Stimulated activated CD8-positive, alpha-beta memory T cell treated with anti-CD3 and anti-CD28 coated beads, Interleukin-2, amount 100 ng/mL, for 48 hours (primary cell): Measurements from ENCODE around the gene UBAC1.

ENCODE experiments used
- DNase-seq, 2 donors: peaks; one replicate each; pipeline ENCODE4 v3.0.0-alpha.2; 2020; ENCODE audit warnings: low read depth in 2 of 2

UBAC1 gene

DNA sequence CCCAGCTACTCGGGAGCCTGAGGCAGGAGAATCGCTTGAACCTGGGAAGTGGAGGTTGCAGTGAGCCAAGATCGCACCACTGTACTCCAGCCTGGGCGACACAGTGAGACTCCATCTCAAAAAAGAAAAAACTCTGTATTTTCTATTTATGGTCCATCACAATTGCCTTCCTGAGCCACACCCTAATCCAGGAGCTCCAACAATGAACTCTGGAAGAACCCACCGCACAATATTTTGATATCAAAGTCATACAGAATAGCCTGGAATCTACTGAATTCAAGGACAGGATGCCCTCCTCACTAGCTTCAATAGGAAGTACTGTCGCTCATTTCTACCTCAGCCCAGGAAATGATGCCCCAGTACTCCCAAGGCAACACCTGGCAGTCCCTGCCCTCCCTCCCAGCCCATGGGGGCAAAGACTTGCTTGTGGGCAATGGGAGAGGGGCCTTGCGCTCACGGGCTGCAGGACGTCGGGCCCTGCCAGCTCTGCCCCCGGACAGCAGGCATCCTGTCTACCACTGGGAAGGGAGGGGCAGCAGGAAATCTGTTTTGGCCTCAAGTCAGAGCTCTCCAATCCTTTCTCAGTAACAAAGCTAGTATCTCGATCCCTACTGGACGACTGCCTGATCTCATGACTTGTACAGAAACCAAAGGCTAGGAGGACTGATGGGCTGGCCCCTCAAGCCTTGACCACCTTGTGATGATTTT, 19.7 kb downstream of the UBAC1 start:
- no peak for DNase-seq

DNA sequence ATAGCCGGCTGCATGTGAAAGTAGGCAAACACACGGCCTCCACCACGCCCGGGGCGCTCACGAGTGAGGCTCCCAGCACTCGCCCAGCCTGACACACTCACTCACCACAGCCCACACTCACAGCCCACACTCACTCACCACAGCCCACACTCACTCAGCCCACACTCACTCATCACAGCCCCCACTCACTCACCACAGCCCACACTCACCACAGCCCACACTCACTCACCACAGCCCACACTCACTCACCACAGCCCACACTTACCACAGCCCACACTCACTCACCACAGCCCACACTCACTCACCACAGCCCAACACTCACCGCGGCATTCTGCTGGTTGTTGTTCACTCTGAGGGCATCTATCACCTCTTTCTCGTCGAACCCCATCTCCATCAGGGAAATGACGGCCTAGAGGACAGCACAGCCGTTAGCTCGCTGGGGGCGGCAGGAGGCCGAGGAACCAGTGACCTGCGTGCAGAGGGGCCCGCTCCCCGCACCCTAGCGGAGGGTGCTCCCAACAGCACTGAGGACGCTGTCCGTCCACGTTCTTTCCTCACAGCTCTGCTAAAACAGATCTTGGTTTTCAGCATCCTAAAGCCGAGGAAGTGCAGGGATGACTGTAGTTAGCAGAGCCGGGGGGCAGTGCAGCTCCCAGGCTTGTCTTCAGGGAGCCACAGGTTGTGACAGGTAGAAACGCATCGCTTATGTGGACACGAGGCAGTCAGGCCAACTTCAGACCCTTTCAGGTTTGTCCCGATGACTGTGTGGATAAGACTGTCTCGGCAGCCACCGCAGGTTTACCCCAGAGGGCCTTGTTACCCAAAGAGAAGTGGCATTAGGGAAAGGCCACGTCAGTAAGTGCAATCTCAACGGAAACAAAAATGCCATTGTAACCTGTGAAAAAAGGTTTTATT, 21.6 kb downstream of the UBAC1 start:
- DNase-seq, result peak; percentile 37 to 58

DNA sequence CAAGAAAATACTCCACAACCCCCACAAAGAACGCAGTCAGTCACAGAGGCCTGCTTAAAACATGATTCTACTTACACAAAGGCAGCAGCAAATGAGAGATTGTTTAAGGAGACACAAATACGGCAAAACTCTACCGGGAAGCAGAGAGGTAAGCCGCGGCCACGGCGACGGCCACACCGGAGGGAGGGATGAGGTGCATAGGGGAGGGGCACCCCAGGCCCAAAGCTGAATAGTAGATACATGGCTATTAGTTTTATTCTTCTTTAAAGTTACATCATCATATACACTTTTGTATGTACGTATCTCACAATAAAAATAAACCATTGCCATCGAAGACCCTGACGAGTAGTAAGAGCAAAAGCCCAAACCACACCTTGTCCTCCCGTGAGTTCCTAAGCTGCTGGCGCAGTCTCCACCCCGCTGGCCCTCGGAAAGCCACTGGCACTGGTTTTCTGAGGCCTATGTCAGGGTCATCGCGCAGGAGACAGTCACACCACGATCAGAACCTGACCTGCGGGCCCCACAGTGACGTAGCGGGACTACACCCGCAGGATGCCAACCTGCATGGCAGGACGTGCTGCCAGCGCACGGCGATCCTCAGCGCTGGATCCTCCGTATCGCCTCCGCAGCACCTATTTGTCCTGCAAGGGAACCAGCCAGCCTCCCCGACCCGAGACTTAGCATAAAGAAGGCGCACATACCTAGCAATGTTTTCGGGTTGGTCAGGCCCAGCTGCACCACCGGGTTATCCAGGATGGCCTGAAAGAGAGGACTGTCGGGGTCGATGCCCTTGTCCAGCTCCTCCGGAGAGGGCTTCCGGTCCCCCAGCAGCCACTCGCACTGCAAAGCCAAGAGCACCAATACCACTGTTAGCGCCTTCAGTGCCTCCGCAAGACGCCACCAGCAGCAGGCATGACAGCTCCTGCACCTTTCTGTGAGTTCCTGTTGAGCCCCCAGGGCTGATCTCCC, 23.4 kb downstream of the UBAC1 start:
- no peak for DNase-seq

DNA sequence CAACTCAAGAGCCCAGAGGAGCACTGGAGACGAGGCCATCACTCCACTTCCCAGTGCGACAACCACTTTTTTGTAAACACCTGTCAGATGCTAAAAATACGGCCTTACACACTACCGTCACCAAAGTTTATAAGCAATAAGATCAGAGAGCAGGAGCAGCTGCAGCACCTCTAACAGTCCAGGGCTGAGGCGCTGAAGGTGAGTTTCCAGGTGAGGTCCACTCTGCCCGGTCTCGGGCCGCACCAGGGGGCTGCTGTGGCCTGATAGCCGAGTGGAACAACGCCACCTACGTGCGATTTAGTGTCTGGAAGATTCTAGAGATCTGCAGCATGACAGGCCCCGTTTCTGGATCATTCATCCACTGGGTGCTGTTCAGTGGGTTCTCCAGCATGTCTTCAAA, 28.1 kb downstream of the UBAC1 start:
- no peak for DNase-seq

DNA sequence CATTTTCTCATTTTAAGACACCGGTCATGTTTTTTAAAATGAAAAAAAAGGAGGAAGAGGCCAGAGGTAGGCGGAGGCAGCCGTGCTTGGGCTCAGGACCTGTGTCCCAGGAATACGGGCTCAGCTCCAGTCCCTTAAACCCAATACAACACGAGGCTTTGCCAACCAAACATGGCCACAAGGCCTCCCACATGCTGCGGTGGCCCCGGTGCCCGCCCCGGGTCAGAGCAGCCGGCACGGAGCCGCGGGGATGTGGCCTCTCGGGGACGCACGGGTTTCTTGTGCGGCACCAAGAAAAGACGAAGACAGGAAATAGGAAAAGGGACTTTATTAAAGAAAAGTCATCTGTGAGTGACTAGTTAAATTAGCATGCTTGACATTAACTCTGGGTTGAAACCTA, 28.5 kb downstream of the UBAC1 start:
- DNase-seq, result no peak

DNA sequence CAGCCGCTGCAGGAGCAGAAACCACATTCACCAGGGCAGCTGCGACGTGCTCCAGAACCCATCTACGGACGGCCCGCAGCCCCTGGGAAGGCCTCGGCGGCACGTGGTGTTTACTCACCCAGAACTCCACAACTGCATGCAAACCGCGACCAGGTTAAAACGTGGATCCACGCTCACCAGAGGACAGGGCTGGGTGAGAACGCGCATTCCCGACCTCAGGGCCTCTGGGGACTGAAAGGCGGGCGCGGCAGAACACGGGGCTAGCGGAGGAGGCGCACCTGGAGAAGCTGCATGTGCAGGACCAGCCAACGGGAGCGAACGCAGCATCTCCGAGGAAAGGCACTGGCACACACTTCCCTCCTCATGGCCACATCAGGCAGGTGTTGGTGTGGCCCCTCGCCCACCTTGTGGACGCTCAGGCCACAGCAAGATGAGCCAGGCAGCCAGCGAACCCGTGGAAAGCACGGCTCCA, 29.8 kb downstream of the UBAC1 start:
- DNase-seq, result no peak

DNA sequence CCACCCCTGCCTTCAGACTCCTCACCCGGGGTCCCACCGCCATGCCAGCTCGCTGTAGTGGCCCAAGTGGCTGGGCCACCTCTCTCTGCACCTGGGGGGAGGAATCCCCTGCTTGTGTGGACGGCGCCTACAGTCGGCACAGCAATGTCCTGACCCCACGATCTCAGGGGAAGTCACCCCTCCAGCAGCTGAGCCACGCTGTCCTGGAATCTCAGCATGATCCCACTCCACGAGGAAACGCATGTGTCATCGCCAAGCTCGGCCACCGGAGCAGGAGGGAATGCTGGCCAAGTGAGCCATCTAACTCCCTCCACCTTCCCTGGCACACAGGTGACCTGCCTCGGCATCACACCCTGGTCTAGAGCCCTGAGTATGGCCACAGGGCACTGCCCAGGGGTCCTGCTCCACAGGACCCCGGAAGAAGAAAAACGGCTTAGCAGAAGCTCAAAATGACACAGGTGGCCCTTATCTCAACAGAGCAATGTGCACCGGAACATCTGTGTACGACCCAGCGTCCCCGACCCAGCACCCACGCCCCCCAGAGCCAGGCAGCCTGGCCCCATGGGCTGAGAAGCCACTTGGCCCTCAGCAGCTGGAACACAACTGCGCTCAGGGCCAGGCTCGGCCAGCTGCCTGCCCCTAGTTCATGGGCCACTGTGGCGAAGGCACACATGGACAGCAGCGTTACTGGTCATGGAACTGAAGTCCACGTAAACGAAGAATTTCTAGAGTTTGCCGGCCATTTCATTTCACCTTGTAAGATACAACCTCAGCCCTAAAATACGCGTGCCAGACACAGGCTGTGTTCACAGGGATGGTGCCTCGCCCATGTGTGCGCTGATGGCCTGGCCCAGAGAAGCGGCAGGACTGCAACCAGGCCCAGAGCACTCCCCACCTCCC, 30.5 kb downstream of the UBAC1 start:
- DNase-seq, result no peak

DNA sequence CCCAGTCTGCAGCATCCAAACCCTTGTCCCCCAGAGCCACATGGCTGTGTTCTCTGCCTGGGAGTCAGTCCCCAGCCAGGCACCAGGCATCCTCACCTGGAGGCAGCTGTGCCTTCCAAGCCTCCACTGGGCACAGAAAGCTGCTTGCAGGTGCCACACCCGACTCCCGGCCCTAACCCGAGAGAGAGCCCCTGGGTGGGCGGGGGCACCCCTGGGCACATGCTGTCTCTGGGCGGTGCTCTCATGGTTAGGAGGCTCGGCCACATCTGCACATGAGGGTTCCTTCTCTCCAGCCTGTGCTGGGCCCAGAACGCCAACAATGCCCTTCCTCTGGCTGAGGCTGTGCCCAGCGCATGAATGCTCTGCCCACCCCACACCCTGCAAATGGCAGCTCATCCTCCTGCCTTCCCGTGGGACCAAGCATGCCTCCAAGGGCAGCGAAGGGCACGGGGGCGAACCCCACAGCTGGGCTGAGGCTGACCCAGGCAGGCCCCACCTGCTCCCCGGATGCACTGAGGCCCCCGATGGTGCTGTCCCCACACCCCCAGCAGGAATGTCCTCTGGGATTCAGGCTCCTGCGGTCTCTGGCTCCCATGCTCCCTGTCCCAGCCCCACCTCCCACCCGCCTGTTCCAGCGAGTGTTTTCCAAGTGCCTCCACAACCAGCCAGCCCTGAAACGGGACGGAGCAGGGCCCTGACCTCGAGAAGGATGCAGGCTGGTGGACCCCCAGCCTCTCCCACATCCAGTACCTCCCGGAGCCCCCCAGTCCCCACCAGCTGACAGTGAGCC, 31.3 kb downstream of the UBAC1 start:
- no peak for DNase-seq

DNA sequence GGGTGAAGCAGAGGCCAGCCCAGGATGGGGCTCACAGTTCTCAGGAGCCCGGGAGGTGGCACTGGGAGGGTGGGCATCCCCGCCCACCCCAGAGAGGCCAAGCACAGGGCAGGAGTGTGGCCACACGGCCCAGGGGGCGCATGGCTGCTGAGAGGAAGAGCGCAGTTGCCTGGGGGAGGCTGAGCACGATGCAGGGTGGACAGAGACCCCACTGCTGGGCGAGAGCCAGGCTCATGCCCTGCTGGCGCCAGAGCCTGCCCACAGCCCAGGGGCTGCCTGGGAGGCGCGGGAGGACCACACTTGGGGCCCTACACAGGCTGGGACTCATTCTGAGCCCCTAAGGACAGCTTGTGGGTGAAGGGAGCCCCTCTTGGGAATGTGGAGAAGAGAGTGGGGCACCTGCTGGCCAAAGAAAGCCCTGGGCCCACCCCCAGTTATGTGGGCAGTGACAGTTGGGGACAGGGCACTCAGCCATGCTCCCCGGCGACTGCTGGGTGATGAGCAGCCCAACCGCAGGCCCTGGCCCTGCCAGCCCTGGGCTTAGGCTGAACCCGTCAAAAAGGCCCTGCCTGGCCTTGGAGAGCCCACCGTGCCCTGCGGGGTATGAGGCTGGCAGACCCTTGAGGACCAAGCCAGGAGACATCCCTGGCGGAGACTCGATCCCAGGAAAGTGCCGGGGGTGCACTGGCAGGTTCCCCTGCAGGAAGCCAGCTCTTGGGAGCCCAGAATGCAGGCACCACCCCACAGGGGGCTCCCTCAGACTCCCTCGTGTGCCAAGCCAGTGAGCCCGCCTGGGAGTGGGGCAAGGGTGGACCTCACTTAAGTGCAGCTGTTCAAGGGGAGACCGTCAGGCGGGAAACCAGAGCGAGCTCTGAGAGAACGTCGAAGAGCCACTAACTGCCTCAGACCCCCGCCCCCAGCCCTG, 32.2 kb downstream of the UBAC1 start:
- no peak for DNase-seq

DNA sequence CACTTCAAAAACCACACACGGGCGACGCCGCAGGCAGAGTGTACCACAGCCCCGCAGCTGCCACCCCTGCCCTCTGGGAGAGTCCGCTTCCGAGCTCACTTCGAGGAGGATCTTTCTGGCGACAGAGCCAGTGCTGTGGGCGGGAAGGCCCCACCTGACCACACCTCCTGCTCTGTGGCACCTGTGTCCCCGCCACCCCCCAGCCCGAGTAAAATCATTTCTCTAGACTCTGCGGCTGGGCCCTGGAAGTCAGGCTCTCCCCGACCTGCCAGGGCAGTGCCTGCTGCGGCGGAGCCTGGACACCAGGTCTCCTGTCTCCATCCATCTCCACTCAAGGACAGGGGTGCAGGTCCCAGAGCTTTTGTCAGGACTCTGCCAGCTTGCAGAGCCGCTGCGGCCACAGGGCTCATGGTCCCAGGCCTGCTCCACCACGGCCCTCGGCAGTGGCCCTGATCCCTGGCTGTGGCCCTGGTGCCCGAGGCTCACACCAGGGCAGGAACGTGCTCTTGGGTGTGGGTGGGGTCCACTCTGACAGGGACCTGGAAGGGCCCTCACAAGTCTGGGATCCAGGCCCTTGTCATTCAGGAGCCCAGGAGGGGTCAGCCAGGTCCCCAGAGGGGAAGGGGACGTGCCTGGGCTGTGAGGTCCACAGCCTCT, 33.0 kb downstream of the UBAC1 start:
- no peak for DNase-seq

DNA sequence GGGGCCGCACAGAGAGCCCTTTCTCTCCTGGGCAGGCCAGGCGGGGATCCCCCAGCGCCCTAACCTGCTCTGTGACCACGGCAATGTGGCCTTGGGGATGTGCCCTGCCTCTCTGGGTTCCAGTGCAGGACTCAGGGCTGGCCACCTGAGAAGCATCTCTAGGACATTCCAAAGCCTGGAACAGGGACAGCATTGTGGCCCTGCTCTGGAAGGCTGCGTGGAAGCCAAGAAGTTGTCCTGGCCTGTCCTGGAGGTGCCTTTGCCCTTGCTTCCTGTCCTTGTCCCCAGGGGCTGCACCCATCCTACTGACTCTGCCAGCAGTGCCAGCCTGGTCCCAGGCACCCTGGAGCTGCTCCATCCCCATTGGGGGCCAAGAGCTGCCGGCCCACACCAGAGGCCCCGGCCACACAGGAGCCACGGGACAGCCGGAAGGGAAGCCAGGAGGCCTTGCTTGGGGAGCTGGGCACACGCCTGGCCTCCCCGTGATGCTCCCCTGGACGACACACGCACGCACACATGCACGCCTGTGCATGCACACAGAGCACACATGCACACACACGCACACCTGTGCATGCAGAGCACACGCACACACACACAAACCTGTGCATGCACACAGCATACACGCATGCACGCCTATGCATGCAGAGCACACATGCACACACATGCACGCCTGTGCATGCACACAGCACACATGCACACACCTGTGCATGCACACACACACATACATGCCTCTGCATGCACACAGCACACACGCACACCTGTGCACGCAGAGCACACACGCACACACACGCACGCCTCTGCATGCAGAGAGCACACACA, 33.8 kb downstream of the UBAC1 start:
- DNase-seq, result no peak

DNA sequence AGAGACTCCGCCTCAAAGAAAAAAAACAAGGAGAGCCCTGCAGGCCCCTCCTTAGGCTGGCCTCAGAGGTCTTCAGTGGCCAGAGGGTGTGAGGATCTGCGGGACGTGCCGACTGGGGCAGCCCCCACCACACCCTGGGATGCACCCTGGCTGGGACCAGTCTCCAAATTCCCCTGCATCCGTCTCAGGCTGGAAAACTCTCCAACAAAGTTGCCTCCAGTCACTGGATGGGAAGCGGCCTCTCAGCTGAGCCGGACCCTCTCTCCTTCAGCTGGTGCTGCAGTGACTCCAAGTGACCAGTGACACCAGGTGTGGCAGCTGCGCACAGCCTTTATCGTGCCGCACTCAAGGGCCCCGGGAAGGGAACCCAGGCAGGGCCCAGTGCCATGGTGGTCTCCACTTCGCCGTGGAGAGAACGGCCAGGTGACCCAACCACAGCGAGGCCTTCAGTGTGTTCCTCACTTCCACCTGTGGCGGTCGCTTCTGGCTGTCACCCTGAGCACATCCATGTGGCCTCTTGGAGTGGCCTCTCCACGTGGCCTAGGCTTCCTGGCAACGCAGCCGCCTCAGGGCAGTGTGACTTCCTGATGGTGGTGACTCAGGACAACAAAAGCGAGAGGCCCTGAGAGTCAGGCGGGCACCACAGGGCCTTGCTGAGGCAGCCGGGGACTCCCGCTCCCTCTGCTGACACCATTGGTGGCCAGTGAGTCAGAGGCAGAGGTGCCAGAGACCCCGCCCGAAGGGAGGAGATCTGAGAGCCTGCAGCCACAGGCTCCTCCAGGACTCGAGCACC, 34.6 kb downstream of the UBAC1 start:
- DNase-seq, result peak; percentile 79 to 88

DNA sequence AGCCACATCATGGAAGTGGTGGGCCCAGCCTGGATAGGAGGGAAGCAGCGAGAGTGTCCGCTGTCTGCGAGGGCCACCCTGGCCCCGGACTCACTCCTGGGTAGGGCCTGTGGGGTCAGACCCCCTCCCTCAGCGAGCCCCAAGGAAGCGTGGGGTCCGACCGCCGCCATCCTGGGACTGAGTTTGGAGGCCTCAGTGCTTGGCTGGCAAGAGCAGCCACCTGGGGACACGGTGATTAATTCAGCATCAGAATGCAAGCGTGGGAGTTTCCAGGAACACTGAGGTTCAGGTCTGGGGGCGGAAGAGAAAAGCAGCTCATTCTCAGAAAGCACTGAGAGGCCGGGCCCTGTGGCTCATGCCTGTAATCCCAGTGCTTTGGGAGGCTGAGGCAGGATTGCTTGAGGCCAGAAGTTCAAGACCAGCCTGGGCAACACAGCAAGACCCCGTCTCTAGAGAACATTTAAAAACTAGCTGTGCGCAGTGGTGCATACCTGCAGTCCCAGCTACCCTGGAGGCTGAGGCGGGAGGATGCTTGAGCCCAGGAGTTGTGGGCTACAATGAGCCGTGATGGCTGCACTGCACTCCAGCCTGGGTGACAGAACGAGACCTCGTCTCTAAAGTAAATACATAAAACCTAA, 35.6 kb downstream of the UBAC1 start:
- peak; percentile 60 to 74 for DNase-seq

DNA sequence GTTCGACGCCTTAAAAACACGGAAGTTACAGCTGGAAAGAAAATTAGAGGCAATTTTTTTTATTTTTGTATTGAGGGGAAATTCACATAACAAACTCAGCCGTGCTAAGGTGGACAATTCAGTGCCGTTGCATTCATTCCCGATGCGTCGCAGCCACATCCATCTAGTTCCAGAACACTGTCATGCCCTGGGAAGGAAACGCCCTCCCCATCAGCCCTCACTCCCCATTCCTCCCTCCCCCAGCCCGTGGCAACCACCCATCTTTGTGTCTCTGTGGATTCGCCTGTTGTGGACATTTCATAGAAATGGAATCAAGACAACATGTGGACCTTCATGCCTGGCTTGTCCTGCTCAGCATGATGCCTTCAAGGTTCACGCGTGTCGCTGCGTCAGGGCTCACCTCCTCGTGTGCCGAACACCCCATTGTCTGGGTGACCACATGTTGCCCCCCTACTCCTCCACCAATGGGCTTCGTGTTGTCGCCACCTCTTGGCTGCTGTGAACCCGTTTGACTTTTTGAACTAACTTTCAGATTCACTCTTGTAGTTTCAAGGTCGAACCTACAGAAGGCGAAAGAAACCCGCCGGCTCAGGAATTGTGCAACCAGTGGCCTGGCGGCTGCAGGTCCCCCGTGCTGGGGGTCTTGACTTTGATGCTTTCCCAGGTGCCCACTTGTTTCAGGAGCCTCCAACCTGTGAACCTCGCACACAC, 36.4 kb downstream of the UBAC1 start:
- DNase-seq, result no peak

DNA sequence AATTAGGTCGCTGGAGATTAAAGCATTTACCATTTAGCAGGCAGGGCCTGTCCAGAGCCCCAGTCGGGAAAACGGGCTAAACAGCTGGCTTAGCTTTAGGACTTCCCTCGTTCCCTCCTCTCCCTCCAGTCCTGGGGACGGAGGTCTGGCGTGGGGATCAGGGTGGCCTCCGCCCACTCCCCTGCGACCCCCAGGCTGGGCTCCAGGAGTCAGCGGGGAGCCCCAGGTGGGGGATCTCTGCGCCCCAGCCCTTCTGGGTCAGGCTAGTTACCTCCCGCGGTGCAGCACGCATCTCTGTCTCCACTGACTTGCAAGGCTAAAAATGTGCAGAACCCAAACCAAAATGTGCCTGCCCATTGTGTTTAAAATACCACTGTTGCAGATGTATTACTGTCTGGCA, 37.7 kb downstream of the UBAC1 start:
- no peak for DNase-seq
